ENCODE measurements around the gene AKAP8L. TPM values are rescaled to one million over a fixed set of nuclear protein-coding genes. Genes with fewer than 3 reads are reported as not detected.

AKAP8L gene
- total RNA-seq, 1 experiment from 2014 or later, result 123 TPM

- no peak for DNase-seq
These were observed 40.2 kb downstream of the AKAP8L start for GRCh38 chr19:15378534-15379082.

More at GRCh38 chr19:15378534-15379082, 40.2 kb downstream of the AKAP8L start:
- Histone ChIP-seq H3K79me2 (ENCODE audit: insufficient read depth, low read length) (peaks cover 33% of the 10 kb centered on the region; the same call in 1 of the 2 replicates), H3T11ph (ENCODE audit: low read length) (no peak overlapping the region), H3K9me3 (ENCODE audit: control insufficient read depth, low read depth, low read length) (no peaks in the 10 kb centered on the region), H3K4ac (ENCODE audit: low read depth, low read length) (no peak overlapping the region), H4K20me1 (ENCODE audit: control insufficient read depth, insufficient read depth, insufficient read length) (no peaks in the 10 kb centered on the region), H3K56ac (ENCODE audit: insufficient read length, low read depth, low read length) (no peak overlapping the region), H3K79me1 (ENCODE audit: insufficient read depth, low read depth, low read length, poor library complexity, severe bottlenecking) (no peaks in the 10 kb centered on the region), H3K23me2 (ENCODE audit: insufficient read length, low read depth, low read length, poor library complexity, severe bottlenecking) (peaks cover 8% of the 10 kb centered on the region), H2BK15ac (ENCODE audit: low read depth, low read length) (no peak overlapping the region), H2BK20ac (ENCODE audit: low read depth, low read length, poor library complexity, severe bottlenecking) (no peak overlapping the region), H2AK5ac (ENCODE audit: insufficient read length, low read length) (no peak overlapping the region), H3K27ac (ENCODE audit: insufficient read length, low read depth, low read length) (no peak overlapping the region), H2AFZ (ENCODE audit: low read length) (no peak overlapping the region), H3K4me1 (ENCODE audit: insufficient read depth, low read length) (peaks cover 2% of the 10 kb centered on the region; the same call in 1 of the 2 replicates), H3K18ac (ENCODE audit: insufficient read length, low read depth, low read length) (no peak overlapping the region), H2BK120ac (ENCODE audit: low read depth, low read length, poor library complexity, severe bottlenecking) (no peak overlapping the region), H3K23ac (ENCODE audit: insufficient read length, low read depth, low read length) (no peak overlapping the region), H2BK5ac (ENCODE audit: insufficient read length, low read length) (no peak overlapping the region), H4K8ac (replicated peaks; ENCODE audit: insufficient read length, low read depth, low read length) (no peak overlapping the region), H3K27me3 (ENCODE audit: insufficient read depth, low read length) (no peaks in the 10 kb centered on the region), H2BK12ac (ENCODE audit: insufficient read length, low read depth, low read length) (no peak overlapping the region), H3K9ac (ENCODE audit: extremely low read depth, insufficient read length, low read length) (peak overlapping the region; percentile 84), H3K14ac (ENCODE audit: insufficient read depth, low read length) (peak overlapping the region; percentile 54; the same call in 1 of the 2 replicates), H4K5ac (ENCODE audit: insufficient read length, low read depth, low read length) (no peak overlapping the region), H3K4me2 (ENCODE audit: insufficient read depth, insufficient read length, low read length) (peak overlapping the region; percentile 91), H4K91ac (ENCODE audit: insufficient read length, low read depth, low read length) (no peak overlapping the region)
- Mint-ChIP-seq H3K4me1 (peaks cover 30 to 31% of the 10 kb centered on the region in 2 experiments), H3K9me3 (no peaks in the 10 kb centered on the region; a peak in 1 of 5 replicates), H3K27me3 (ENCODE audit: low read depth) (no peaks in the 10 kb centered on the region; the same call in 1 of the 2 replicates), H3K4me3 (peak overlapping the region; percentile 95 to 98), H3K36me3 (ENCODE audit: insufficient read depth in 1 of 3, low read depth in 3 of 3) (peaks cover 5 to 25% (median 8%) of the 10 kb centered on the region in 3 experiments; a peak in 5 of 7 replicates), H3K27ac (peak overlapping the region; percentile 84 to 95 (median 95))
- no CpG with 5 or more reads among the region's 22 CpGs for WGBS (ENCODE audit: extremely low coverage, insufficient read length, low lambda C conversion rate)
- no peak for TF ChIP-seq CTCF (conservative IDR thresholded peaks at IDR 0.05)
